NCI-H524 (cell line): ENCODE measurements around the gene TRAPPC14.
"Not testable (repeated sequence)": the region's sequence is repeated elsewhere in the genome, so short reads cannot be mapped to it uniquely, and the experiment has no call there.

ENCODE experiments used
- DNase-seq, 2 experiments: peaks; one replicate each; lab custom pipeline; 2025; lab: John Stamatoyannopoulos, UW

TRAPPC14 gene

GRCh38 chr7:100158229-100159098 is at the start of gene TRAPPC14:
TRAPPC14 (minus strand) TSS chr7:100158723; CDS start chr7:100158499, 224 bp downstream.
- DNase-seq = peak; percentile 58 to 77

- DNase-seq = no peak
Observed at GRCh38 chr7:100204454-100204853, 45.9 kb upstream of the TRAPPC14 start.

GRCh38 chr7:100200693-100201092 is 42.2 kb upstream of the TRAPPC14 start:
- DNase-seq = no peak

- no peak for DNase-seq
Observed at GRCh38 chr7:100198266-100198665, 39.7 kb upstream of the TRAPPC14 start.

- DNase-seq = not testable (repeated sequence)
Observed at GRCh38 chr7:100195901-100196322, 37.4 kb upstream of the TRAPPC14 start.

- no peak for DNase-seq
Observed at GRCh38 chr7:100195222-100195621, 36.7 kb upstream of the TRAPPC14 start.

GRCh38 chr7:100192969-100193368 is 34.4 kb upstream of the TRAPPC14 start:
- DNase-seq = no peak

- DNase-seq = not testable (repeated sequence)
Observed at GRCh38 chr7:100192281-100192862, 33.8 kb upstream of the TRAPPC14 start.

- no peak for DNase-seq
Observed at GRCh38 chr7:100191775-100192174, 33.3 kb upstream of the TRAPPC14 start.

- peak in 1 of 2 experiments; percentile 16 for DNase-seq
Observed at GRCh38 chr7:100190048-100190711, 31.7 kb upstream of the TRAPPC14 start.

GRCh38 chr7:100189061-100189460 is 30.5 kb upstream of the TRAPPC14 start:
- no peak for DNase-seq

- DNase-seq = peak; percentile 55 to 91
Observed at GRCh38 chr7:100185726-100186125, 27.2 kb upstream of the TRAPPC14 start.

GRCh38 chr7:100183090-100183489 is 24.6 kb upstream of the TRAPPC14 start:
- DNase-seq = not testable (repeated sequence)

GRCh38 chr7:100182616-100183015 is 24.1 kb upstream of the TRAPPC14 start:
- not testable (repeated sequence) for DNase-seq

- DNase-seq = not testable (repeated sequence)
Observed at GRCh38 chr7:100180084-100180483, 21.6 kb upstream of the TRAPPC14 start.

GRCh38 chr7:100177045-100178001 is 18.8 kb upstream of the TRAPPC14 start, which contains the start of the genes GPC2 and STAG3:
GPC2 (minus strand) TSS chr7:100177381; CDS start chr7:100177199, 182 bp downstream.
STAG3 (plus strand) TSS chr7:100177918; CDS start chr7:100180557, 2,639 bp downstream.
- peak; percentile 87 to 92 for DNase-seq

GRCh38 chr7:100176096-100177044 is 17.8 kb upstream of the TRAPPC14 start:
- DNase-seq = no peak

GRCh38 chr7:100175296-100175935 is 16.9 kb upstream of the TRAPPC14 start:
- no peak for DNase-seq

- no peak for DNase-seq
Observed at GRCh38 chr7:100174582-100174981, 16.1 kb upstream of the TRAPPC14 start.
